Suprapubic skin (tissue), 4 donors: ENCODE results near the gene ANXA3.

Experiments
- EP300 ChIP-seq: sonication (generic); formaldehyde crosslinking; IDR thresholded peaks from one replicate; pipeline ENCODE4 v1.6.1; 2017; ENCODE audit warnings: antibody characterized with exemption
- POLR2A ChIP-seq, 2 donors: fragments of 450-650 bp; IDR thresholded peaks; one replicate each; pipeline ENCODE4 v1.6.1; 2017; ENCODE audit warnings: antibody characterized with exemption in 2 of 2, mild to moderate bottlenecking in 2 of 2, moderate library complexity in 2 of 2
- POLR2AphosphoS5 ChIP-seq, 3 donors: sonication (generic); formaldehyde crosslinking; IDR thresholded peaks; one replicate each; pipeline ENCODE4 v1.6.1; 2017; ENCODE audit warnings: antibody characterized with exemption in 3 of 3
- TF ChIP-seq, protein P1 (sequence below), 2 donors: fragments of 200-600 bp in 1 of 2; fragments of 450-650 bp in 1 of 2; sonication (generic) in 1 of 2; IDR thresholded peaks; one replicate each; pipeline ENCODE4 v1.5.1; 2016 to 2019; ENCODE audit warnings: antibody characterized with exemption in 2 of 2, mild to moderate bottlenecking in 1 of 2, moderate library complexity in 1 of 2

DNA sequence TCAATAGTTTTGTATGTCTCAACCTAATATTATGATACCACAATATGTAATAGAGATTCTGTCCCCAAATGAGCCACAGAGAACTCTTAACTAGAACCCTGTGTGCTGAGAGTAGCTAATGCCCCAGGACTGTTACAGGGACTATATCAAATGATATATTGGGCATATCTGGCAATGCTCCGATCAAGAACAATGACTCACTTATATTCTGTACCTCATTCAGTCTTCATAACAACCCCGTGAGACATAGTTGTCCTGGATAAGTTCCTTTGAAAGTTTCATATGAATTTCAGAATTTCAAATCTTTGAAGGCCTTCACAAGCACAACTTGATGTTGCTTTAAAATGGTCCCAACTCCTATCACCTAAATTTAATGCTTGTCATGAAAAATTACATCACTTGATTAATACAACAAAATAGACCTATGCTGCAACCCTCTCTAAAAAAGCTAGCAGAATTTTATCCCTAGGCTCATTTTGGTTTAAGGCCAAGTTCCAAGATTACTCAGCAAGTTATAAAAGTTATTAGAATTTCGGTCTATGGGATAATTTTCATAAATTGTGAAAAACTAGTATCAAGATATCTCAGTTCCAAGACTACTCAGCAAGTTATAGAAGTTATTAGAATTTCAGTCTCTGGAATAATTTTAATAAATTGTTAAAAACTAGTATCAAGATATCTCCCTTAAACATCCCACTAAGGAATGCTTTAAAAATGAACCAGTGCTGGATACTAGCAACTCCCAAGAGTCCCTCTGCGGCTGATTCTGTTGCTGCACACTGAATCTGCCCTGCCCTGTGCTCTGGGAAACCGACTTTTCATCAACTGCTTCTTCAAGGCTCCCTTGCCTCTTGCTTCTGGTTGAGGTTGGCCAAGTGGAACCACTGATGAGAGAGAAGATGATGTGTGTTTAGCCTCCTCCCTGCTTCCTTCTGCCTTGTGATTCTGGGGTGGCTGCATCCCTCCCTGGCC, 6.0 kb upstream of the ANXA3 start:
- TF ChIP-seq POLR2A (IDR thresholded peaks at IDR 0.05) (no peak), POLR2AphosphoS5 (IDR thresholded peaks at IDR 0.05) (no peak), EP300 (no peak)
- TF ChIP-seq, protein P1, sequence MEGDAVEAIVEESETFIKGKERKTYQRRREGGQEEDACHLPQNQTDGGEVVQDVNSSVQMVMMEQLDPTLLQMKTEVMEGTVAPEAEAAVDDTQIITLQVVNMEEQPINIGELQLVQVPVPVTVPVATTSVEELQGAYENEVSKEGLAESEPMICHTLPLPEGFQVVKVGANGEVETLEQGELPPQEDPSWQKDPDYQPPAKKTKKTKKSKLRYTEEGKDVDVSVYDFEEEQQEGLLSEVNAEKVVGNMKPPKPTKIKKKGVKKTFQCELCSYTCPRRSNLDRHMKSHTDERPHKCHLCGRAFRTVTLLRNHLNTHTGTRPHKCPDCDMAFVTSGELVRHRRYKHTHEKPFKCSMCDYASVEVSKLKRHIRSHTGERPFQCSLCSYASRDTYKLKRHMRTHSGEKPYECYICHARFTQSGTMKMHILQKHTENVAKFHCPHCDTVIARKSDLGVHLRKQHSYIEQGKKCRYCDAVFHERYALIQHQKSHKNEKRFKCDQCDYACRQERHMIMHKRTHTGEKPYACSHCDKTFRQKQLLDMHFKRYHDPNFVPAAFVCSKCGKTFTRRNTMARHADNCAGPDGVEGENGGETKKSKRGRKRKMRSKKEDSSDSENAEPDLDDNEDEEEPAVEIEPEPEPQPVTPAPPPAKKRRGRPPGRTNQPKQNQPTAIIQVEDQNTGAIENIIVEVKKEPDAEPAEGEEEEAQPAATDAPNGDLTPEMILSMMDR (IDR thresholded peaks at IDR 0.05): no peak
